IPS-15b (cell line): ENCODE measurements around the gene CD1C.

Experiments used
- H3K27me3 ChIP-seq: one replicate; pipeline ENCODE4 v1.6.1; 2013; ENCODE audit warnings: low read length; ENCODE audit not compliant: control insufficient read depth, insufficient read depth
- H3K36me3 ChIP-seq: one replicate; pipeline ENCODE4 v1.6.1; 2013; ENCODE audit warnings: low read length; ENCODE audit not compliant: control insufficient read depth, insufficient read depth
- H3K4me1 ChIP-seq: one replicate; pipeline ENCODE4 v1.6.1; 2013; ENCODE audit warnings: mild to moderate bottlenecking, low read length; ENCODE audit not compliant: control insufficient read depth, insufficient read depth
- H3K4me3 ChIP-seq: one replicate; pipeline ENCODE4 v1.5.1; 2013; ENCODE audit warnings: low read depth, low read length
- H3K9ac ChIP-seq: one replicate; pipeline ENCODE4 v1.6.1; 2013; ENCODE audit warnings: low read depth, mild to moderate bottlenecking, low read length
- H3K9me3 ChIP-seq: one replicate; pipeline ENCODE4 v1.6.1; 2013; ENCODE audit warnings: mild to moderate bottlenecking, low read length; ENCODE audit not compliant: control insufficient read depth, insufficient read depth

The CD1C gene

GRCh38 chr1:158283965-158284364, 5.8 kb upstream of the CD1C start:
- Histone ChIP-seq H3K4me1 (no peaks in the 10 kb centered on the region), H3K9ac (no peak overlapping the region), H3K36me3 (no peaks in the 10 kb centered on the region), H3K27me3 (no peaks in the 10 kb centered on the region), H3K4me3 (no peak overlapping the region), H3K9me3 (peaks cover 3% of the 10 kb centered on the region)

GRCh38 chr1:158285756-158286241, 3.9 kb upstream of the CD1C start:
- no peak overlapping the region for H3K9ac ChIP-seq
- no peaks in the 10 kb centered on the region for H3K27me3 ChIP-seq
- no peak overlapping the region for H3K4me3 ChIP-seq
- H3K36me3 ChIP-seq, result no peaks in the 10 kb centered on the region
- no peaks in the 10 kb centered on the region for H3K9me3 ChIP-seq
- H3K4me1 ChIP-seq, result no peaks in the 10 kb centered on the region

GRCh38 chr1:158286487-158286886, 3.2 kb upstream of the CD1C start:
- Histone ChIP-seq H3K27me3 (no peaks in the 10 kb centered on the region), H3K36me3 (no peaks in the 10 kb centered on the region), H3K9me3 (no peaks in the 10 kb centered on the region), H3K4me3 (no peak overlapping the region), H3K9ac (no peak overlapping the region), H3K4me1 (no peaks in the 10 kb centered on the region)

- Histone ChIP-seq H3K27me3 (no peaks in the 10 kb centered on the region), H3K4me1 (no peaks in the 10 kb centered on the region), H3K4me3 (no peak overlapping the region), H3K9me3 (no peaks in the 10 kb centered on the region), H3K9ac (no peak overlapping the region), H3K36me3 (no peaks in the 10 kb centered on the region)
Measured at GRCh38 chr1:158286941-158287346, 2.8 kb upstream of the CD1C start.

- no peak overlapping the region for H3K9ac ChIP-seq
- H3K27me3 ChIP-seq, result no peaks in the 10 kb centered on the region
- H3K4me3 ChIP-seq, result no peak overlapping the region
- no peaks in the 10 kb centered on the region for H3K36me3 ChIP-seq
- H3K9me3 ChIP-seq, result no peaks in the 10 kb centered on the region
- H3K4me1 ChIP-seq, result no peaks in the 10 kb centered on the region
Measured at GRCh38 chr1:158290321-158290844, 660 bp downstream of the CD1C start.

- H3K4me3 ChIP-seq, result no peak overlapping the region
- H3K9ac ChIP-seq, result no peak overlapping the region
- no peaks in the 10 kb centered on the region for H3K27me3 ChIP-seq
- H3K9me3 ChIP-seq, result no peaks in the 10 kb centered on the region
- H3K4me1 ChIP-seq, result no peaks in the 10 kb centered on the region
- no peaks in the 10 kb centered on the region for H3K36me3 ChIP-seq
Measured at GRCh38 chr1:158295791-158296190, 6.1 kb downstream of the CD1C start.

- H3K27me3 ChIP-seq, result no peaks in the 10 kb centered on the region
- no peak overlapping the region for H3K9ac ChIP-seq
- no peaks in the 10 kb centered on the region for H3K4me1 ChIP-seq
- H3K36me3 ChIP-seq, result no peaks in the 10 kb centered on the region
- no peak overlapping the region for H3K4me3 ChIP-seq
- H3K9me3 ChIP-seq, result no peaks in the 10 kb centered on the region
Measured at GRCh38 chr1:158310623-158311022, 20.9 kb downstream of the CD1C start.

- Histone ChIP-seq H3K4me3 (no peak overlapping the region), H3K9ac (no peak overlapping the region), H3K27me3 (no peaks in the 10 kb centered on the region), H3K36me3 (no peaks in the 10 kb centered on the region), H3K4me1 (no peaks in the 10 kb centered on the region), H3K9me3 (no peaks in the 10 kb centered on the region)
Measured at GRCh38 chr1:158311066-158311465, 21.3 kb downstream of the CD1C start.

- Histone ChIP-seq H3K9ac (no peak overlapping the region), H3K9me3 (no peaks in the 10 kb centered on the region), H3K27me3 (no peaks in the 10 kb centered on the region), H3K4me3 (no peak overlapping the region), H3K36me3 (no peaks in the 10 kb centered on the region), H3K4me1 (no peaks in the 10 kb centered on the region)
Measured at GRCh38 chr1:158323866-158324265, 34.1 kb downstream of the CD1C start.

- Histone ChIP-seq H3K9me3 (no peaks in the 10 kb centered on the region), H3K36me3 (no peaks in the 10 kb centered on the region), H3K9ac (no peak overlapping the region), H3K4me1 (no peaks in the 10 kb centered on the region), H3K4me3 (no peak overlapping the region), H3K27me3 (no peaks in the 10 kb centered on the region)
Measured at GRCh38 chr1:158324395-158324794, 34.7 kb downstream of the CD1C start.

- no peak overlapping the region for H3K9ac ChIP-seq
- no peaks in the 10 kb centered on the region for H3K27me3 ChIP-seq
- H3K36me3 ChIP-seq, result no peaks in the 10 kb centered on the region
- no peaks in the 10 kb centered on the region for H3K4me1 ChIP-seq
- H3K9me3 ChIP-seq, result no peaks in the 10 kb centered on the region
- no peak overlapping the region for H3K4me3 ChIP-seq
Measured at GRCh38 chr1:158327481-158327880, 37.8 kb downstream of the CD1C start.

- Histone ChIP-seq H3K9me3 (no peaks in the 10 kb centered on the region), H3K27me3 (no peaks in the 10 kb centered on the region), H3K4me1 (no peaks in the 10 kb centered on the region), H3K9ac (no peak overlapping the region), H3K36me3 (no peaks in the 10 kb centered on the region), H3K4me3 (no peak overlapping the region)
Measured at GRCh38 chr1:158328426-158328825, 38.7 kb downstream of the CD1C start.
